HCT116 (cell line): ENCODE data around the gene LRRIQ1. TPM values are rescaled to one million over a fixed set of nuclear protein-coding genes. Genes with fewer than 3 reads are reported as not detected.

Source experiments
- ATAC-seq: fragments of 200-7000 bp; cut with Tn5 transposase; 2 replicates; pipeline ENCODE4 v1.9.1; 2020; ENCODE audit warnings: mild to moderate bottlenecking, moderate library complexity
- BruUV-seq: library from RNA; stranded (reverse); fragments of 400-500 nt; replicated peaks from 2 replicates; lab custom pipeline; 2021; lab: Mats Ljungman, UMichigan
- CTCF ChIA-PET: fragments of 300-600 bp; sonication (Branson Sonifier 250); formaldehyde crosslinking; loops from one replicate; lab custom pipeline; 2021; ENCODE audit warnings: antibody characterized with exemption; lab: Charles Lee
- POLR2A ChIA-PET: fragments of 300-600, 350-600 bp; sonication (Branson Sonifier 250); formaldehyde crosslinking; loops from one replicate; lab custom pipeline; 2021; ENCODE audit warnings: antibody characterized with exemption; lab: Charles Lee
- RAD21 ChIA-PET, 2 experiments: fragments of 300-600 bp; sonication (Branson Sonifier 250); formaldehyde crosslinking; loops; one replicate each; lab custom pipeline; 2023; ENCODE audit warnings: low total read pairs in 2 of 2; ENCODE audit not compliant: uncharacterized antibody in 2 of 2, unreplicated experiment in 2 of 2, low non-redundant PET in 1 of 2; lab: Charles Lee
- DNase-seq: peaks from one replicate; pipeline ENCODE4 v3.0.0-alpha.2; 2010; ENCODE audit warnings: low read depth, low spot score
- H2AFZ ChIP-seq: fragments of 200-600 bp; shearing (Covaris generic), sonication (generic); 2 replicates; pipeline ENCODE4 v1.6.1; 2017; ENCODE audit warnings: low read depth, mixed run types, mixed read lengths, antibody characterized with exemption, low read length; ENCODE audit not compliant: poor library complexity, severe bottlenecking
- H3K27ac ChIP-seq: 2 replicates; pipeline ENCODE4 v1.5.1; 2012; ENCODE audit warnings: low read depth, low read length
- H3K27me3 ChIP-seq: fragments of 200-600 bp; sonication (generic); 2 replicates; pipeline ENCODE4 v1.6.1; 2016; ENCODE audit warnings: mixed run types, low read length, mixed read lengths; ENCODE audit not compliant: insufficient read depth
- H3K36me3 ChIP-seq, 2 experiments: fragments of 200-500 bp in 1 of 2; fragments of 200-600 bp in 1 of 2; sonication (Bioruptor generic) in 1 of 2; sonication (generic) in 1 of 2; 2 replicates each; pipeline versions ENCODE4 v1.5.1 to v1.6.1; 2014 to 2016; ENCODE audit warnings: low read length in 2 of 2, inconsistent platforms in 1 of 2, mixed read lengths in 1 of 2, mixed run types in 1 of 2; ENCODE audit not compliant: insufficient read depth in 2 of 2, control insufficient read depth in 1 of 2
- H3K4me1 ChIP-seq, 2 experiments: fragments of 200-600 bp in 1 of 2; sonication (generic) in 1 of 2; 2 replicates each; pipeline versions ENCODE4 v1.5.1 to v1.6.1; 2012 to 2017; ENCODE audit warnings: low read length in 2 of 2, inconsistent platforms in 1 of 2, mild to moderate bottlenecking in 1 of 2, mixed read lengths in 1 of 2, mixed run types in 1 of 2, moderate library complexity in 1 of 2; ENCODE audit not compliant: insufficient read depth in 2 of 2, control insufficient read depth in 1 of 2
- H3K4me2 ChIP-seq: fragments of 200-600 bp; sonication (generic); 2 replicates; pipeline ENCODE4 v1.6.1; 2017; ENCODE audit warnings: mixed run types, low read length, mixed read lengths
- H3K4me3 ChIP-seq, 2 experiments: fragments of 200-600 bp in 1 of 2; sonication (generic) in 1 of 2; replicated peaks in 1 of 2; 2 replicates each; pipeline ENCODE4 v1.5.1; 2011 to 2016; ENCODE audit warnings: low read length in 2 of 2, control low read depth in 1 of 2, low read depth in 1 of 2, mild to moderate bottlenecking in 1 of 2, mixed read lengths in 1 of 2, mixed run types in 1 of 2
- H3K79me2 ChIP-seq: fragments of 200-600 bp; sonication (generic); 2 replicates; pipeline ENCODE4 v1.6.1; 2017; ENCODE audit warnings: mild to moderate bottlenecking, mixed run types, low read length, moderate library complexity, mixed read lengths; ENCODE audit not compliant: insufficient read depth
- H3K9ac ChIP-seq: fragments of 200-600 bp; sonication (generic); 2 replicates; pipeline ENCODE4 v1.6.1; 2016; ENCODE audit warnings: low read length, mixed read lengths
- H3K9me2 ChIP-seq: fragments of 200-600 bp; sonication (generic), shearing (Covaris generic); 2 replicates; pipeline ENCODE4 v1.6.1; 2017; ENCODE audit warnings: mixed run types, mild to moderate bottlenecking, moderate library complexity; ENCODE audit not compliant: insufficient read depth
- H3K9me3 ChIP-seq, 2 experiments: fragments of 200-500 bp in 1 of 2; fragments of 200-600 bp in 1 of 2; sonication (Bioruptor generic) in 1 of 2; sonication (generic) in 1 of 2; 2 replicates each; pipeline ENCODE4 v1.6.1; 2014 to 2017; ENCODE audit warnings: low read length in 2 of 2, mixed read lengths in 2 of 2, inconsistent platforms in 1 of 2, low read depth in 1 of 2, mild to moderate bottlenecking in 1 of 2, mixed run types in 1 of 2, moderate library complexity in 1 of 2; ENCODE audit not compliant: control insufficient read depth in 1 of 2, insufficient read depth in 1 of 2
- H4K20me1 ChIP-seq: fragments of 200-600 bp; sonication (generic), shearing (Covaris generic); 2 replicates; pipeline ENCODE4 v1.6.1; 2017; ENCODE audit warnings: mixed run types, mild to moderate bottlenecking, moderate library complexity; ENCODE audit not compliant: insufficient read depth
- CBX3 ChIP-seq: IDR thresholded peaks from 2 replicates; pipeline ENCODE4 v1.6.1; 2012; ENCODE audit warnings: low read depth
- CEBPB ChIP-seq: IDR thresholded peaks from 2 replicates; pipeline ENCODE4 v1.6.1; 2012; ENCODE audit warnings: low read depth
- ELF1 ChIP-seq: IDR thresholded peaks from 2 replicates; pipeline ENCODE4 v1.6.1; 2012; ENCODE audit warnings: low read depth, borderline replicate concordance
- EZH2phosphoT487 ChIP-seq: fragments of 200-600 bp; IDR thresholded peaks from 2 replicates; pipeline ENCODE4 v1.6.1; 2018; ENCODE audit warnings: antibody characterized with exemption, borderline replicate concordance
- FOSL1 ChIP-seq: IDR thresholded peaks from 2 replicates; pipeline ENCODE4 v1.6.1; 2012; ENCODE audit warnings: low read depth
- ZFX ChIP-seq: fragments of 450-650 bp; IDR thresholded peaks from 2 replicates; pipeline ENCODE4 v1.6.1; 2017
- intact Hi-C: fragments of 100-400 bp; cut with micrococcal nuclease; formaldehyde crosslinking; loops from 2 replicates; pipeline ENCODE4 v1.10.0; 2022
- total RNA-seq: library from RNA; stranded (reverse); gene quantifications from one replicate; pipeline ENCODE4 v1.2.1, GENCODE V29; 2021; ENCODE audit not compliant: unreplicated experiment
- TF ChIP-seq, protein P1 (sequence below), 3 experiments: fragments of 200-600 bp in 1 of 3; sonication (generic) in 1 of 3; IDR thresholded peaks in 2 of 3; conservative IDR thresholded peaks in 1 of 3; 2 replicates each; pipeline ENCODE4 v1.5.1; 2012 to 2017; ENCODE audit warnings: low read depth in 2 of 3, low read length in 2 of 3, antibody characterized with exemption in 1 of 3, borderline replicate concordance in 1 of 3, control low read depth in 1 of 3, mild to moderate bottlenecking in 1 of 3, mixed read lengths in 1 of 3, mixed run types in 1 of 3, moderate library complexity in 1 of 3; ENCODE audit not compliant: insufficient read depth in 1 of 3
- TF ChIP-seq, protein P2 (sequence below): IDR thresholded peaks from 2 replicates; pipeline ENCODE4 v1.6.1; 2012

LRRIQ1 gene
- total RNA-seq, 1 experiment from 2014 or later = 0.89 TPM

DNA sequence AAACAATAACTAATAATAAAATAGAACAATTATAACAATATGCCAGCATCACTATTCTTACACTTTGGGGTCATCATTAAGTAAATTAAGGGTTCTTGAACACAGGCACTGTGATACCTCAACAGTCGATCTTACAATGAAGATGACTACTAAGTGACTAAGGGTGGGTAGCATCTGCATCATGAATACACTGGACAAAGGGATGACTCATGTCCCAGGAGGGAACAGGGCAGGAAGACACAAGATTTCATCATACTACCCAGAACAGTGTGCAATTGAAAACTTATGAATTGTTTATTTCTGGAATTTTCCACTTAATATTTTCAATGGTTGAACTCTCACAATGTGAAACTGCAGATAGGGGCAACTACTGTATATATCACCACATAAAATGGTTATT lies 19.7 kb upstream of the LRRIQ1 start (continued):
- TF ChIP-seq CEBPB = peak; percentile 95
- no peak for TF ChIP-seq ZFX
- TF ChIP-seq, all 23 proteins: peak for 10

DNA sequence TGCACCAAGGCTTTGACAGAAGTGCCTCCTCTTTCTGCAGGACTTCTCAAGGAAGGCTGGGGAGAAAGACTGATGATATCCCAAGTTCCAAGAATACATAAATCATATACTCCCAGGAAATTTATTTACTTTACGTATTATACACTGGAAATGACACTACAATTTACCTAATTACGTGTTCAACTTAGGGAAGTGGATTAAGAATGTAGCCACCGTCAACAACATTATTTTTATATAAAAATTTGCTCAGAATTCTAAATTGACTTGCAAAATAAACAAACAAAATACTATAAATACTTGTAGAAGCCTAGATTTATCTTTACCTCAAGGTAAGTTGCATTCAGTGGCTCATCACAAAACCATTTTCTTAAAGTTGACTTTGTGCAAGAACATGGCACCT lies 19.0 kb upstream of the LRRIQ1 start:
- Histone ChIP-seq H3K9me2 (no peaks in the 10 kb centered on the region), H3K27me3 (no peaks in the 10 kb centered on the region), H3K4me2 (no peak overlapping the region), H3K79me2 (no peaks in the 10 kb centered on the region), H3K4me3 (no peak overlapping the region), H3K36me3 (no peaks in the 10 kb centered on the region), H3K4me1 (peaks cover 4 to 8% of the 10 kb centered on the region in 2 experiments; a peak in 2 of 4 replicates), H3K27ac (no peak overlapping the region), H2AFZ (peak overlapping the region; percentile 36), H3K9me3 (no peaks in the 10 kb centered on the region), H4K20me1 (no peaks in the 10 kb centered on the region), H3K9ac (no peak overlapping the region)
- no peak for DNase-seq
- BruUV-seq = no TSS peak
- TF ChIP-seq, protein P1, sequence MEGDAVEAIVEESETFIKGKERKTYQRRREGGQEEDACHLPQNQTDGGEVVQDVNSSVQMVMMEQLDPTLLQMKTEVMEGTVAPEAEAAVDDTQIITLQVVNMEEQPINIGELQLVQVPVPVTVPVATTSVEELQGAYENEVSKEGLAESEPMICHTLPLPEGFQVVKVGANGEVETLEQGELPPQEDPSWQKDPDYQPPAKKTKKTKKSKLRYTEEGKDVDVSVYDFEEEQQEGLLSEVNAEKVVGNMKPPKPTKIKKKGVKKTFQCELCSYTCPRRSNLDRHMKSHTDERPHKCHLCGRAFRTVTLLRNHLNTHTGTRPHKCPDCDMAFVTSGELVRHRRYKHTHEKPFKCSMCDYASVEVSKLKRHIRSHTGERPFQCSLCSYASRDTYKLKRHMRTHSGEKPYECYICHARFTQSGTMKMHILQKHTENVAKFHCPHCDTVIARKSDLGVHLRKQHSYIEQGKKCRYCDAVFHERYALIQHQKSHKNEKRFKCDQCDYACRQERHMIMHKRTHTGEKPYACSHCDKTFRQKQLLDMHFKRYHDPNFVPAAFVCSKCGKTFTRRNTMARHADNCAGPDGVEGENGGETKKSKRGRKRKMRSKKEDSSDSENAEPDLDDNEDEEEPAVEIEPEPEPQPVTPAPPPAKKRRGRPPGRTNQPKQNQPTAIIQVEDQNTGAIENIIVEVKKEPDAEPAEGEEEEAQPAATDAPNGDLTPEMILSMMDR (IDR thresholded peaks at IDR 0.05 in 2 of 3, conservative IDR thresholded peaks at IDR 0.05 in 1 of 3; ENCODE audit: borderline replicate concordance in 1 of 3, insufficient read depth in 1 of 3, low read depth in 2 of 3, low read length in 2 of 3) = no peak
- TF ChIP-seq FOSL1 (no peak), EZH2phosphoT487 (no peak), CBX3 (no peak), ELF1 (no peak), ZFX (no peak)
- TF ChIP-seq, protein P2, sequence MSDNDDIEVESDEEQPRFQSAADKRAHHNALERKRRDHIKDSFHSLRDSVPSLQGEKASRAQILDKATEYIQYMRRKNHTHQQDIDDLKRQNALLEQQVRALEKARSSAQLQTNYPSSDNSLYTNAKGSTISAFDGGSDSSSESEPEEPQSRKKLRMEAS = no peak
- CTCF ChIA-PET = interaction anchor here (0.8 kb wide), 1 partner anchor 12 kb away, joined by 3 read pairs; no protein-coding TSS in a partner anchor
- POLR2A ChIA-PET = no interaction called here
- RAD21 ChIA-PET = no interaction called here
- ATAC-seq = no peak
- intact Hi-C loops = no loop called here
